ENCODE data around the gene CCDC69.
A peak's percentile ranks its signal among the peaks of the same experiment; 100 is the strongest.

Gene CCDC69

DNA sequence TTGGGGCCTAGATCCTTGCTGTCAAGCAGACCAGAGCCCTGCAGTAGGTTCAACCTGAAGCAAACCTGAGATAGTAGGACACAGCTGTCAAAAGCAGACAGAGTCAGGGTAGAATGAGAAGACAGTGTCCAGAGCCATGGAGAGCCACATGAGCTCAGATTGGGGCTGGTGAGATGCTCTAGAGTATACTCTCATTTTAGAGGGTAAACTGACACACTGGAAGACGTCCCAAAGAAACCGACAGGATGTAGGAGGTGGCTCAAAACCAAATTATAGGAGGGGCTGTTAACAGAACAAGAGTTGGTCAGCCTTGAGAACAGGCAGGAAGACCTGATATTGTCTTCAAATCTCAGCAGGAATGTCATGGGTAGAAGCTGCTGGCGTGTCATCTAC is 11.5 kb downstream of the CCDC69 start:
- in situ Hi-C loops (cut with HindIII; ENCODE audit: low sequenced_read_pairs) = no loop called here
- TF ChIP-seq, protein P1, sequence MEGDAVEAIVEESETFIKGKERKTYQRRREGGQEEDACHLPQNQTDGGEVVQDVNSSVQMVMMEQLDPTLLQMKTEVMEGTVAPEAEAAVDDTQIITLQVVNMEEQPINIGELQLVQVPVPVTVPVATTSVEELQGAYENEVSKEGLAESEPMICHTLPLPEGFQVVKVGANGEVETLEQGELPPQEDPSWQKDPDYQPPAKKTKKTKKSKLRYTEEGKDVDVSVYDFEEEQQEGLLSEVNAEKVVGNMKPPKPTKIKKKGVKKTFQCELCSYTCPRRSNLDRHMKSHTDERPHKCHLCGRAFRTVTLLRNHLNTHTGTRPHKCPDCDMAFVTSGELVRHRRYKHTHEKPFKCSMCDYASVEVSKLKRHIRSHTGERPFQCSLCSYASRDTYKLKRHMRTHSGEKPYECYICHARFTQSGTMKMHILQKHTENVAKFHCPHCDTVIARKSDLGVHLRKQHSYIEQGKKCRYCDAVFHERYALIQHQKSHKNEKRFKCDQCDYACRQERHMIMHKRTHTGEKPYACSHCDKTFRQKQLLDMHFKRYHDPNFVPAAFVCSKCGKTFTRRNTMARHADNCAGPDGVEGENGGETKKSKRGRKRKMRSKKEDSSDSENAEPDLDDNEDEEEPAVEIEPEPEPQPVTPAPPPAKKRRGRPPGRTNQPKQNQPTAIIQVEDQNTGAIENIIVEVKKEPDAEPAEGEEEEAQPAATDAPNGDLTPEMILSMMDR (IDR thresholded peaks at IDR 0.05; ENCODE audit: low read depth, low read length) = no peak
- no peak for DNase-seq (ENCODE audit: low read depth, low spot score)
- H3K4me3 ChIP-seq (ENCODE audit: low read depth, low read length) = no peak overlapping the region

GRCh38 chr5:151208481-151208914 is 15.4 kb downstream of the CCDC69 start:
- no peak for DNase-seq (ENCODE audit: low read depth, low spot score)
- H3K4me3 ChIP-seq (ENCODE audit: low read depth, low read length) = no peak overlapping the region
- in situ Hi-C loops (cut with HindIII; ENCODE audit: low sequenced_read_pairs) = no loop called here
- TF ChIP-seq, protein P1 (IDR thresholded peaks at IDR 0.05; ENCODE audit: low read depth, low read length) = no peak

DNA sequence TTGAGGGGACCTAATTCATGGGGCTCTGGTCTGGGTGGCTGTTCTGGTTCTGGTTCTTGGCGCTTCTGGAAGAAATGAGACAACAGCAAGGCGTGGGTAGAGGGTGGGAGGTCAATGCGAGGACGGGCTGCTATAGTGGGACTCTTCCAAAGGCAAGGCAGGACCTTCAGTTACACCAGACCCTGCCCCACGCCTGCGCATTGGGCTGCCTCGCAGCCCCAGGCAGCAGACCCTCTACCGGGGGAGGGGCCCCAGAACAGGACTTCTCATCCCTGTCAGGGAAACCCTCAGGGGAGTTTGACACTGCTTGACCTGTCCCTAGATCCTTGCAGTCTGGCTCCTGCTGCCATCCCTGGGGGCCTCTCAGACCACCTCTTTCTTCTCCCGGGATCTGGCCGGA is 18.5 kb downstream of the CCDC69 start:
- no peak overlapping the region for H3K4me3 ChIP-seq (ENCODE audit: low read depth, low read length)
- in situ Hi-C loops (cut with HindIII; ENCODE audit: low sequenced_read_pairs) = no loop called here
- DNase-seq (ENCODE audit: low read depth, low spot score) = no peak
- TF ChIP-seq, protein P1 (IDR thresholded peaks at IDR 0.05; ENCODE audit: low read depth, low read length) = no peak

GRCh38 chr5:151204051-151204450 is 19.8 kb downstream of the CCDC69 start:
- in situ Hi-C loops (cut with HindIII; ENCODE audit: low sequenced_read_pairs) = no loop called here
- TF ChIP-seq, protein P1 (IDR thresholded peaks at IDR 0.05; ENCODE audit: low read depth, low read length) = no peak
- no peak overlapping the region for H3K4me3 ChIP-seq (ENCODE audit: low read depth, low read length)
- DNase-seq (ENCODE audit: low read depth, low spot score) = no peak

DNA sequence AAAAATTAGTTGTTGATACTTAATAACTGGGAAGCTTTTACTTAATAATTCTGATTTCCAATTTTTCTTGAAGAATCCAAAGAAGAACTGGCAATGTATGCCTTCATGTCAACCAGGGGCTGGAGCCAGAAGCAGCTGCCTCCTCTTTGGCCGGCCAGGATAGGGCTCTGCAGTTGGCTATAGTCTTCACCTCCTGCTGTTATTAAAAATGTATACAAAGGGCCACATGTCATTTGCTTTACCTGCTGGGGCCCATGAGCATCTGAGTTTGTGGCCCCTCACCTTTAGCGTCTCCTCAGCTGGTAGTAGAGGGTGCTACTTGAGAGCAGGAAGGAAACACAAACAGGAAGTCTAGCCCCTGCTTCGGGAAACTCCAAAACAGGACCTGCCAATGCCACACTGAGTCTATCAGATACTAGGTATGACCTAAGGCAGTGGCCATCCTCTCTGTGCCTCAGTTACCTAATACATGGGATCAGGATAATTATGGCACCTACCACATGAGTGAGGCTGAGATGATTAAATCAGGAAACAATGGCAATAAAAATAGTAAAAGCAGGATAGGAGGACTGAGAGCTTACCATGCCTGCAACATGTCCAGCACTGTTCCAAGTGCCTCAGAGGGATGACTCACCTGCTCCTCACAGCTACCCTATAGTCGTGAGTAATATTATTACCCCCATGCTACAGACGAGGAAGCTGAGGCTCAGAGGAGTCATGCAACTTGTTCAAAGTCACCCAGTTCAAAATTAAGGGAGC is 21.3 kb downstream of the CCDC69 start:
- TF ChIP-seq, protein P1 (IDR thresholded peaks at IDR 0.05; ENCODE audit: low read depth, low read length) = no peak
- DNase-seq (ENCODE audit: low read depth, low spot score) = peak; percentile 10
- in situ Hi-C loops (cut with HindIII; ENCODE audit: low sequenced_read_pairs) = no loop called here
- no peak overlapping the region for H3K4me3 ChIP-seq (ENCODE audit: low read depth, low read length)

DNA sequence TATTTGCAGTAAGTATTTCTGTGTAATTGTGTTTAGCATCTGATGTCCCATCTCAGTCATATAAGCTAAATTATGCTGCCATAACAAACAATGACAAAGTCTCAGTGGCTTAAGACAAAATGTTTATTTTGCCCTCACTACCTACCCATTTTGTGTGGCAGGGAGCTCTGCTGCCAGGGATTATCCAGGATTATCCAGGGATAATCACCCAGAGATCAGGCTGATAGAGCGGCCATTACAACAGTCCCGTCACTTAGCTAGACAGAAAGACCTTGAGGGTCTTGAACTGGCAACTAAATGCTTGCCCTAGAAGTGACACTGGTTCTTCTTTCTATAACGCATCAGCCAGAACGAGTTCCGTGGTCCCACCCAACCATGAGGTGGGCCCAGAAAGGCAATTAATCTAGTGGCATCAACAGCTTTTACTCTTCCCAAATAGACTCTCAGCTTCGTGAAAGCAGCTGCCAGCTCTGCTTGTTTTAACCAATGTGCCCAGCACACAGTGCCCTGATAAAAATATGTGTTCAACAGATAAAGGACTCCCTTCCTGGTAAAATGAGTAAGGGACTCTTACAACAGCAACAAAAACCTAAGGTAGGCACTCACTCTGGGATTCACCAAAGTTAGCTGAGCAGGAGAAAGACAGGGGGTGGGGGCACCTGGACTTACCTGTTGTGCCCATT is 22.8 kb downstream of the CCDC69 start:
- H3K4me3 ChIP-seq (ENCODE audit: low read depth, low read length) = no peak overlapping the region
- in situ Hi-C loops (cut with HindIII; ENCODE audit: low sequenced_read_pairs) = no loop called here
- DNase-seq (ENCODE audit: low read depth, low spot score) = no peak
- TF ChIP-seq, protein P1 (IDR thresholded peaks at IDR 0.05; ENCODE audit: low read depth, low read length) = no peak
